Lower lobe of right lung (tissue), 2 donors: ENCODE measurements around the gene RAB28. TPM values are rescaled to one million over a fixed set of nuclear protein-coding genes. Genes with fewer than 3 reads are reported as not detected.

Experiments
- ATAC-seq, 2 donors: fragments of 200-7000 bp; cut with Tn5 transposase; one replicate each; pipeline ENCODE4 v1.9.1; 2020 to 2022; ENCODE audit warnings: mild to moderate bottlenecking in 2 of 2, moderate library complexity in 2 of 2
- DNase-seq: peaks from one replicate; pipeline ENCODE4 v3.0.0-alpha.2; 2020
- H3K27ac ChIP-seq: fragments of 200-600 bp; one replicate; pipeline ENCODE4 v1.8.0; 2022
- H3K27me3 ChIP-seq: fragments of 200-600 bp; one replicate; pipeline ENCODE4 v1.8.0; 2022; ENCODE audit warnings: low read depth
- H3K36me3 ChIP-seq: fragments of 200-600 bp; one replicate; pipeline ENCODE4 v1.8.0; 2022; ENCODE audit warnings: mild to moderate bottlenecking
- H3K4me1 ChIP-seq: fragments of 200-600 bp; one replicate; pipeline ENCODE4 v1.8.0; 2022
- H3K4me3 ChIP-seq: fragments of 200-600 bp; one replicate; pipeline ENCODE4 v1.8.0; 2022; ENCODE audit warnings: mild to moderate bottlenecking
- H3K9me3 ChIP-seq: fragments of 200-600 bp; one replicate; pipeline ENCODE4 v1.8.0; 2022
- CTCF ChIP-seq: fragments of 200-600 bp; IDR thresholded peaks from one replicate; pipeline ENCODE4 v1.8.0; 2022; ENCODE audit warnings: antibody characterized with exemption, mild to moderate bottlenecking
- intact Hi-C: fragments of 100-400 bp; cut with DNase I; formaldehyde crosslinking; loops from one replicate; pipeline ENCODE4 v1.11.0; 2022
- total RNA-seq: library from RNA; stranded (reverse); fragmentation: NEBNext Ultra II Directional; extraction: Animal tissue kit (Norgen Biotek cat#: 25700); gene quantifications from one replicate; pipeline ENCODE4 v1.2.1, GENCODE V29; 2021
- donor health status: DM: no; HTN: yes; CAD: no; lungs with severe emphysema.

RAB28 gene
- total RNA-seq, 1 donor from 2014 or later, result 18.8 TPM

DNA sequence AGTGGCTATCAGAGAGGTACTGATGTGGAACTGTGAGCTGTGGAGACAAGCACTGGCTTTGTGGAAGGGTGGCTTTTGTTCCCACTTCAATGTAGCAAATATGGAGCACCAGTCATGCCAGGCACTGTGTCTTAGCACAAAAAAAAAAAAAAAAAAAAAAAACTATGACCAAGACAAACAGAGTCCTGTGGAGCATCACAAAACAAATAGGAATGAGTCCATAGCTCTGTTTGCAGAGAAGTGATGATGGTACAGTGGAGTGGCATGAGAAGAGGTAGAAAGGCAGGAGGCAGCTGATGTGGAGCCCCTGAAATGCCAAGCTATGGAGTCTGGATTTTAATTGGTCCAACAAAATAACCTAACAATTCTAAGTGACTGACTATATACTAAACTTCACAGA lies 116.9 kb downstream of the RAB28 start:
- no peak for DNase-seq
- H3K4me3 ChIP-seq, result no peak overlapping the region
- no peaks in the 10 kb centered on the region for H3K4me1 ChIP-seq
- no peaks in the 10 kb centered on the region for H3K9me3 ChIP-seq
- no peaks in the 10 kb centered on the region for H3K36me3 ChIP-seq
- intact Hi-C loops, result no loop called here
- TF ChIP-seq CTCF, result no peak
- H3K27ac ChIP-seq, result no peak overlapping the region
- ATAC-seq, result no peak
- H3K27me3 ChIP-seq, result no peaks in the 10 kb centered on the region

DNA sequence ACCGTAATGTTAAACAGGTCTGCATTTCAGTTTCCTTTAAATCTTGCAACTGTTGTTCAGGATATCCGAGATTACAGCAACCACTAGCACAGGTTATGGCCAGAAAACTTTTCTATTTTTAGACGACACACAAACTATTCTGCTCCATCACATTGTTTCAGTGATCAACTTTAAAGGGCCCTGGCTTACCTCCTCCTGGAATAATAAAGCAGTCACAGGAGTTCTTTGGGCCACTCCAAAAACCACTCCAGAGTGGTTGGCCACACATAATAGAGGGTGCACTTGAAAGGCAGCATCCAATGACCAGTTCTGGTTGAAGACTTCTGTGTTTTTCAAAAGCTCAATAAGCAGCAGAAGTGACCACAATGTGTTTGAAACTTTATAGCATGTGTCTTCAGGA lies 118.9 kb downstream of the RAB28 start:
- TF ChIP-seq CTCF, result no peak
- Histone ChIP-seq H3K36me3 (no peaks in the 10 kb centered on the region), H3K9me3 (no peaks in the 10 kb centered on the region), H3K27ac (no peak overlapping the region), H3K4me1 (no peaks in the 10 kb centered on the region), H3K4me3 (no peak overlapping the region), H3K27me3 (no peaks in the 10 kb centered on the region)
- intact Hi-C loops, result no loop called here
- DNase-seq (no peak), ATAC-seq (peak in 1 of 2 donors; percentile 51)

DNA sequence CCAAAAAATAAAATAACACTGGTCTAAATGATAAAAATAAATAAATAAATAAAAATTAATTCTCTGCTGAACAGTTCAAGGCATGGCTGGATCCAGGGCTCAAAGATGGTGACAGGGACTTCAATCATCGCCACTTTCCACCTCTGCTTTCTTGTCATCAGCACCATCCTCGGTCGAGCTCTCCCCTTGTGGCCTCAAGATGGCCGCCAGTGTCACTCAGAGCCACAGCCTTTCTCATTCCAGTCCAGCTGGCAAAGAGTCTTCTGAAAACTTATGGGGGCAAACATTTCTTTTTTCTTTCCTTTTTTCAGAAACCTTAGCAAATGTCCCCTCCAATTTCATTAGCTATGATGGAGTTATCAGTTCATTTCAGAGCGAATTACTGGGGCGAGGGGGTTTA lies 119.5 kb downstream of the RAB28 start:
- intact Hi-C loops, result no loop called here
- no peaks in the 10 kb centered on the region for H3K36me3 ChIP-seq
- H3K27me3 ChIP-seq, result no peaks in the 10 kb centered on the region
- ATAC-seq (no peak), DNase-seq (no peak)
- H3K4me3 ChIP-seq, result no peak overlapping the region
- H3K27ac ChIP-seq, result no peak overlapping the region
- no peak for TF ChIP-seq CTCF
- no peaks in the 10 kb centered on the region for H3K4me1 ChIP-seq
- H3K9me3 ChIP-seq, result no peaks in the 10 kb centered on the region

DNA sequence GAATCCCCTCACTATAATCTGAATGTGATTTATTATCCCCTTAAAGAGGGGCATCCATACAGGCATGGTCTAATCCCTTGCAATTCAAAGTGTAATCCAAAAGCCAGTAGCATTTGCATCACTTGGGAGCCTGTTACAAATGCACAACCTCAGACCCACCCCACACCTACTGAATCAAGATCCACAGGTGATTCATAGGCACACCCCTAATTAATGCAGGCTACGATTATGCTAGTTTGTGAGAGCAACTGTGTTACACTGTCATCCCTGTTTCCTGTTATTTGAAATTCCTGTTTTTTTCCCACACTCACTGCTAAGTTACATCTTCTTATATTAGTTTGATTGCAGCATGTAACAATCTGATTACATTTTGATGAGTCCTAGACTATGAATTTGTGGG lies 120.0 kb downstream of the RAB28 start:
- H3K27me3 ChIP-seq, result no peaks in the 10 kb centered on the region
- ATAC-seq, result no peak
- TF ChIP-seq CTCF, result no peak
- H3K4me1 ChIP-seq, result no peaks in the 10 kb centered on the region
- no peaks in the 10 kb centered on the region for H3K36me3 ChIP-seq
- H3K4me3 ChIP-seq, result no peak overlapping the region
- H3K9me3 ChIP-seq, result no peaks in the 10 kb centered on the region
- H3K27ac ChIP-seq, result no peak overlapping the region
- DNase-seq, result no peak
- intact Hi-C loops, result no loop called here

DNA sequence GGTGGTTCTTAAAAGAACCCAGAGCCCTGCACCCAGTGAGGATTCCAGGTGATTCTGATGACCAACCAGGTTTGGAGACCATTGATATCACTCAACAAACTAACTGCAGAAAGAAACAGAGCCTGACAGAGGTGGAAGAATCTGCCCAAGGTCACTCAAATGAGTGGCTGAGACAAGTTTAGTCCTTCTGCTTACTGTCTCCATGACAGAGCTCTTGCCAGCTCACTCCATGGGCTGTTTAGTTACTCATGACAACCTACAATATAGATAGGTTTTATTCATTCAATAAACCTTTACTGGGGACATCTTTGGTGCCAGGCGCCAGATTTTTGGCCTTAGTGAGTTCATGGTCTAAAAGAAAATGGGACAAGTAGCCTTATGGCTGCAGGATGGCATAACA lies 124.3 kb downstream of the RAB28 start:
- Histone ChIP-seq H3K36me3 (no peaks in the 10 kb centered on the region), H3K27me3 (no peaks in the 10 kb centered on the region), H3K27ac (no peak overlapping the region), H3K4me1 (no peaks in the 10 kb centered on the region), H3K4me3 (no peak overlapping the region), H3K9me3 (no peaks in the 10 kb centered on the region)
- intact Hi-C loops, result no loop called here
- no peak for DNase-seq
- TF ChIP-seq CTCF, result no peak
- ATAC-seq, result no peak
